NCI-H82 treated with DMSO at 0.1 percent for 48 hours (cell line): Measurements from ENCODE around the gene CELA2A.
"Not testable (repeated sequence)": the region's sequence is repeated elsewhere in the genome, so short reads cannot be mapped to it uniquely, and the experiment has no call there.

Experiments used
- DNase-seq: peaks from one replicate; lab custom pipeline; 2025; ENCODE audit not compliant: unreplicated experiment; lab: John Stamatoyannopoulos, UW

The CELA2A gene

DNA sequence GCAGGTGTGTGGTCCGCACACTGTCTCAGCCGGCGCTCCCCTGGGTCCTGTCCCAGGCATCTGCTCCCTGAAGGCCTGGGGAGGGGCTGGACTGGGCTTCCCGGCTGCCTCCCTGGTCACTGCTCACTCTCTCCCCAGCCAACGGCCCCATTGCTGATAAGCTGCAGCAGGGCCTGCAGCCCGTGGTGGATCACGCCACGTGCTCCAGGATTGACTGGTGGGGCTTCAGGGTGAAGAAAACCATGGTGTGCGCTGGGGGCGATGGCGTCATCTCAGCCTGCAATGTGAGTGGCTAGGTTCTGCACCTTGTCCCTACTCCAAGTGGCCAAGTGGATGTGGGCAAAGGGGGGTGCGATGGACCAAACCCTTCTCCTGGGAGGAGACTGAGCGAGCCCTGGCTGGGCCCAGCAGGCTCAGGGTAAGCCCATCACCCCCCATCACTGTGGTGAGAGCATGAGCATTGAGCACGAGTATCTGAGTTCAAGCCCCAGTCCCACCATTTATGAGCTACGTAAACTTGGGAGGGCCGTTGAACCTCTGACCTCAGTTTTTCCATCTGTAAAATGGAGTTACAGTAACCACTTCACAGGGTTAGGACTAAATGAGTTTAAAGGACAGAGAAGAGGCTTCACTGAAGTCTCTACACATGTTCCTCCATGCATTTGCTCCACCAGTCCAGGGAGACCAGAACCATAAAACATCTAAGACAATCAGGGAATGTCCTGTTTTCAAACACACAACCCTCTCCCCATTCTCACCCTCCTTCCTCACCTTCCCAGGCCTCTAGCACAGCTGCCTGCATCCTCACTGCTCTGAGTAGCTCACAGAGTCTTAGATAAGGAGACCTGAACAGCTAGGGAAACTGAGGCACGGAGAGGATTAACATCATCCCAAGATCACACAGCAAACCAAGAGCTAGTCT lies 11.8 kb upstream of the CELA2A start:
- no peak for DNase-seq

DNA sequence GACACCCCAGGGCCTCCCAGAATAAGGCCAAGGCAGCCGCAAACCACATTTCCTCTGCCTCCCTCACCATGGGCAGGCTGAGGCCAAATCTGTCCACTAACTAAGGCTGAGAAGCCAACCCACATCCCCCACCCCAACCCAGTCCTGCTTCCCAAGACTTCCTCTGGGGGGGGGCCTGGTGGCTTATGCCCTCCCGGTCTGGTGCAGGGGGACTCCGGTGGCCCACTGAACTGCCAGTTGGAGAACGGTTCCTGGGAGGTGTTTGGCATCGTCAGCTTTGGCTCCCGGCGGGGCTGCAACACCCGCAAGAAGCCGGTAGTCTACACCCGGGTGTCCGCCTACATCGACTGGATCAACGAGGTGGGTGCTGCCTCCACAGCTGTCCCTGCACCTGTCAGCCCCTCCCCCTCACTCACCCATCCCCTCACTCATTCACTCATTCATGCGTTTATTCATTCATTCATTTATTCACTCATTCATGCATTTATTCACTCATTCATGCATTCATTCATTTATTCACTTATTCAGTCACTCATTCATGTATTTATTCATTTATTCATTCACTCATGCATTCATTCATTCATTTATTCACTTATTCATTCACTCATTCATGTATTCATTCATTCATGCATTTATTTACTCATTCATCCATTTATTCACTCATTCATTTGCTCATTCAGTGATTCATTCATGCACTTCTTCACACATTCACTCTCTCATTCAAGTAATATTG lies 11.0 kb upstream of the CELA2A start:
- no peak for DNase-seq

DNA sequence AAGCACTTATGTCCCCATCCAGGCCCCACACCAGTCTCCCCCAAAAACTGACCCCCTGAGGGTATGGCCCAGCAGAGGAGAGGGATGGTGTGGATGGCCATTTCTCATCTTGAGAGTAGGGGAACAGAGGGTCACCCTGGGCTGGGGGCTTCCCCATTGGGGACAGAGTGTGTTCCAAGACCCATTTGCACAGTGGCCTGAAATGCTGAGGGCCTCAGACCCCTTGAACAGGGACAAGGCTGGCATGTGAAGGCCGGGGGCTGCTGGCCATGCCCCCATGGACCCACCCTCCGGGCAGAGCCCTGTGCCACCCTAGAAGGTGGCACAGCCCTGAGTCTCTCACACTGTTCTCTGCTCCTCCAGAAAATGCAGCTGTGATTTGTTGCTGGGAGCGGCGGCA lies 10.3 kb upstream of the CELA2A start:
- DNase-seq: no peak

DNA sequence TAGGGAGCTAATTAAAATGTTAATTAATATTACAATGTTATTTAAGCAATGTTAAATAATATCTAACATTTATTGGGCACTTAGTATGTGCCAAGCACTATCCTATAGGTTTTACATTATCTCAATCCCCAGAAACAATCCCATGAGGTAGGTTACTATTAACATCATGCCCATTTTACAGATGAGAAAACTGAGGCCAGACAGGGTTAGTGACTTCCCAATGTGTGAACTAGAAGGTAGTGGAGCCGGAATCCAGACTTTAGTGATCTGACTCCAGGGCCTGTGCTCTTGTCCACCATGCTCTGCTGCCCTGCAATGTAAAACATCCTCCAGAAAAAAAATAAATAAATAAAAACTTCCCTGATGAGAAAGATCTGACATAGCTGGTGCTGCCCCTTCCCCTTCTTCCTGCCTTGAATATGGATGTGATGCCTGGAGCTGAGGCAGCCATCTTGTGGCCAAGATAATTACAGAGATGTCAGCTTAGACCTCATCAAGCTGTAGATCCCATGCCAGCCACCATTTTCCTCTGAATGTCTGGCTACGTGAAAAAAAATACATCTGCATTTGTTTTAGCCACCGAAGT lies 7.6 kb upstream of the CELA2A start:
- no peak for DNase-seq

DNA sequence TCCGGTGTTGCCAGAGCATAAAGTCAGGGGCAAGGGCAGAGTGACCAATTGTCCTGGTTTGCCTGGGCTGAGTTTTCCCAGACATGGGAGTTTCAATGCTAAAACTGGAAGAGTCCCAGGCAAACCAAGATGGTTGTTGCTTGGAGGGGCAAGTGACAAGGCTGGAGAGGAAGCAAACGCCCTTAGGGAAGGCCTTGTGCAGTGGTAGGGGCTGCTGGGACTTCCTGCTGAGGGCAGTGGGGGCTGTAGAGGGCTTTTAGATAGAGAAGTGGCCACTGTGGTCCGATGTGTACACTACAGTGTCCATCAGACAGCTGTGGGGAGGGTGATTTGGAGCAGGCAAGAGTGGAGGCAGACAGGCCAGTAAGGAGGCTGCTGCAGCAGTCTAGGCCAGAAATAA lies 7.0 kb upstream of the CELA2A start:
- DNase-seq: no peak

DNA sequence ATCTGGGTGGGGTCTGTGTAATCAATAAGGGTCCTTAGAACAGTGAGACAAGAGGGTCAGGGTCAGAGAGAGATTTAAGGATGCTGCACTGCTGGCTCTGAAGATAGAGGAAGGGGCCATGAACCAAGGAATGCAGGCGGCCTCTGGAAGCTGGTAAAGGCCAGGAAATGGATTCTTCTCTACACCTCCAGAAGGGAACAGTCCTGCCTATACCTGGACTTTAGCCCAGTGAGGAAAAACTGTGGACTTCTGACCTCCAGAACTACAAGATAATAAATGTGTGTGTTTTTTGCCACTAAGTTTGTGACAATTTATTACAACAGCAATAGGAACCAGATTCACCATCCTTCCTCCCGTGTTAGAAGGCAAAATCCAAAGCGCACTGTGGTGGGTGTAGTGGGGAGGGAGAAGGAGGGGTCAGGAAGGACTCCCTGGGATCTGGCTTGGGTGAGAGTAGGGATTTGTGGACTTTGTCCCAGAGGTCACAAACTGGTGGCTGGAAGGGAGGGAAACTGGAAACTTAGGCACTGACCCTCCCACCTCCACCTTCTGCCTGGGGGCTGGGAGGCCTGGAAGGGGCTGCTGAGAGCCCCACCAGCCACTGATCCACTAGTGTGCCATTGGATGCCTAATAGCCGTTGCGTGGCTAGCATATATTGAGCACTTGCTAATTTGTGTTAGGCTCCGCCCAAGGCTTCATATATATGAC lies 5.4 kb upstream of the CELA2A start:
- DNase-seq: no peak

DNA sequence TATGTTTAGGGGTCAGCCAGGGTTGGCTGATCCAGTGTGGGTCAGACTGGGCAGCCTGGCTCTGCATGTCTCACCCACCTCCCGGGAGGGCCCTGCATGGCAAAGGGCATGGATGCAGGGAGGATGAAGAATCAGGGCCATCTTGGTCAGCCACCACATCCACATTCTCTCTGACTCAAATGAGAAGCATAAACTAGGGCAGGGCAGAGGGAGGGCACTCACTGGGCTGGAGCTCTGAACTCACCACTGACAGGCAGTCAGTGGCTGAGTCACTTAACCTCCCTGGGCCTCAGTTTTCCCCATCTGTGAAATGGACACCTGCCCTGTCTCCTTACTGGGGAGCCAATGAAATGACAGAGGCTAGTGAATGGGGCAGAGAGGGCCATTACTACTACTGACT lies 4.3 kb upstream of the CELA2A start:
- DNase-seq: no peak

DNA sequence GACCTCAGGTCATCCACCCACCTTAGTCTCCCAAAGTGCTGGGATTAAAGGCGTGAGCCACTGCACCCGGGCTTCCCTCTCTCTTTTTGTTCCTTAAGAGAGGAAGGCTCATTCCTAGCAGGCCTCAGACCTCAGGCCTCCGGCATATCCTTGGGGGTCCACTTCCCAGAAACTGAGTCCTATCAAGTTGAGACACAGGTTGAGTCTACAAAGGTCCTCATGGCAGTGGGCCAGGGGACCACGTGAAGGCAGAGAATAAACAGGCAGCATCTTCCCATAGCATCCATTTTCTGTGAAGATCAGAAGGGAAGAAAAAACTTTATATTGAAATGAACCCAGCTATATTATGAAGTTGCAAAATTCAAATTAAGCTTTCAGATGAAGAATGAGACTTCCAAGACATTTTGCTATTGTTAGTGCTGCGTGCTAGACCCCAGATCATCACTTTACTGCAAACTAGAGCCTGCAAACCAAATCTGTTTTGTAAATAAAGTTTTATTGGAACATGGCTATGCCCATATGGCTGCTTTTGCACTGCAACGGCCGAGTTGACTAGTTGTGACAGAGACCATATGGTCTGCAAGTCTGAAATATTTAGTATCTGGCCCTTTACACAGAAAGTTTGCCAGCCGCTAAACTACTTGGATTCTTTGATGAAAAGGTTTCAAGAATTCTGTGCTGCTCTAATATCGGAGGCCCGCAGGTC lies 3.5 kb upstream of the CELA2A start:
- DNase-seq: no peak

DNA sequence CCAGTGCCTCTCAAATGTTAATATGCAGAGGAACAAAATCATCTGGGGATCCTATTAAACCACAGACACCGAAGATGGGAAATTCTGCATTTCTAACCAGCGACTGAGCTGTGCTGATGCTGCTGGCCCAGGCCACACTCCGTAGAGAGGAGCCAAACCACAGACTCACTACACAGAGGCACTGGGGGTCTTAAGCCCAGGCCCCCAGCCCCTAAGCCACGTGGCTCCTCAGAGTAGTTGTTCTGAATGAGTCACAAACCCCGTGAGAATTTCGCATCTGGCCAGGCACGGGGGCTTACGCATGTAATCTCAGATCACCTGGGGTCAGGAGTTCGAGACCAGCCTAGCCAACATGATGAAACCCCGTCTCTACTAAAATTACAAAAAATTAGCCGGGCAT lies 2.8 kb upstream of the CELA2A start:
- DNase-seq: no peak

DNA sequence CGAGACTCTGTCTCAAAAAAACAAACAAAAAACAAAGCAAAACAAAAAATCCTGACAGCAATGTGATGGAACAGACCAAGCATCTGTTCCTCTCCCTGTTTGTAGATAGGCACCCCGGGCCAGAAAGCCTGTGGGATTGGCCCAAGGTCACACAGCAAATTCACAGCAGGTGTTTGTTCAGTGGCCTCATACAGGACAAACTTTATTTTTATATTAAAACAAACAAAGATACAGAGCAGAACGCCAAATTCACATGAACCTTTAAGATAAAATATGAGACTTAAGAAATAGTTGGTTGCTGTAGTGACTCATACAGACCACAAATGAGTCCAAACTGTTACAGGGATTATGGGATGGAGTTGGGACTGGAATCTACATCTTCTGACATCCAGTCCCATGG lies 2.3 kb upstream of the CELA2A start:
- no peak for DNase-seq

DNA sequence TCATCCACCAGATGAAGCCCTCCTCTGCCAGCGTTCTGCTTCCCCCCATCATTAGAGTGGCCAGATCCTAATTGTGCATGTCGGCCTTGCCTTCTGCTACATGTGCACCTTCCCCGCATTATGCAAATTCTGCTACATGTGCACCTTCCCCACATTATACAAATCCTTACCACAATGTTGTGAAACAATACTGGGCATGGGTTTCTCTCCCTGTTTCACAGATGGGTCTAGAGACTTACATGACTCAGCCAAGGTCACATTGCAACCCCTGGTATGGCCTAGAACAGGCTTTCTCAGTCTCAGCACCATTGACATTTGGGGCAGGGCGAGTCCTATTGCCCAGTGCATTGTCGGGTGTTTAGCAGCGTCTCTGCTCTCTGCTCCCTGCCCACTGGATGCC lies 1.0 kb upstream of the CELA2A start:
- no peak for DNase-seq

DNA sequence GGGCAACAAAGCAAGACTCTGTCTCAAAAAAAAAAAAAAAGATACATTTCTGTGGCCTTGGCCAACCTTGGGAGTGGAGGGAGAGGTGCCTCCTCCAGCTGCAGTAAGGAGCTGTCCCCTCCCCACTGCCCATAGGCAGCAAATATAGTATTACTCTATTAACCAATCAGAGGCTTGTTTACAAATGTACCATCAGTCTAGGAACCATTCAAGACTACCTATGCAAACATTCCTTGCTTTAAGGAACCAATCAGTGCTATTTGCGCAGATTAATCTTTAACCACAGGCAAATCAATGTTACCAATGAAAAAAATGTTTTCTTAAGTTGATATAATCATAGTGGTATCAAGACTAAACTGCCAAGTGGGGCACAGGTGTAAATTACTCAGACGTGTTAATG lies 1.1 kb downstream of the CELA2A start:
- no peak for DNase-seq

DNA sequence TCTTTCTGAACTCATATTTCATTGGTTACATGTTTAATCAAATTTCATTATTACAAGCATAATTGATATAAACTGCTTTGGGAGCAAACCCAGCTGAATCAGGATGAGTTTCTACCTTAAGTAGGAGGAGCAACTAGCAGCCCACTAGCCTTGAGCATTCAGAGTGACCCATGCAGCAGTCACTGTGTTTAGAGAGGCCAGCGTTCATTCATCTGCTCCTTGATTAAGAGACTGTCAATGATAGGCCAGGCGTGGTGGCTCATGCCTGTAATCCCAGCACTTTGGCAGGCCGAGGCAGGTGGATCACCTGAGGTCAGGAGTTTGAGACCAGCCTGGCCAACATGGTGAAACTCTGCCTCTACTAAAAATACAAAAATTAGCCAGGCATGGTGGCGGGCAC lies 1.9 kb downstream of the CELA2A start:
- not testable (repeated sequence) for DNase-seq

DNA sequence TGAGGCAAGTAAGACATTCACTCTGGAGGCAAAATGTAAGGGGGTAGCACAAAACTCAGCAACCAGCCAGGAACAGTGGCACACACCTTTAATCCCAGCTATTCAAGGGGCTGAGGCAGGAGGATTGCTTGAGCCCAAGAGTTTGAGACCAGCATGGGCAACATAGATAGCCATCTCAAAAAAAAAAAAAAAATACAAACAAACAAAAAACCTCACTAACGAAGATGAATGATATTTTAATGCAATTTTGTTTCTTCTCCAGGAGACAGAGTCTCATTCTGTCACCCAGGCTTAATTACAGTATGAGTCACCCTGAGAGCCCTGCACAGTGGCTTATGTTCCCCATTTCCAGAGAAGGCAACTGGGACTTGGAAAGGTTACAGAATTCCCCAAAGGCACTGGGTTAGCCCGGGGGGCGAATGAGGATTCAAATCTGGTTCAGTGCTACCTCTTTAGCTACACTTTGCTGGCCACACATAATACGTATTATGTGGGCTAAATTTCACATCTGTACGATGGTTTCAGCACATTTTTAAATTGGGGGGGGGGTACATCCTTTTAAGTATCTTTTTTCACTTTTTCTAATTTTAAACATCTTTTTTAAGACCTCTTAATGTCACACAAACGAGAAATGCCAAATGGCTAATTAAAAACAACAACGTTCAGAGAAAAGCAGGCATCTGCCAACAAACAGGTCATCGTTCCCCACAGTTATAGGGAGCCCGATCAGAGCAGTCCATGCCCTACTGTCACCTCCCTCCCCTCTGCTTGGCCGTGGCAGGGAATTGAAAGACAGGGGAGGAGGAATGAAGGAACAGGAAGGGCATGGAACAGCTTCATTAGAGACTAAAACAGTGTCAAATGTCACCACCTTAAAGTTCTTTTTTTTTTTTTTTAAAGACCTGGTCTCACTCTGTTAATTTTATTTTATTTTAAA lies 3.5 kb downstream of the CELA2A start:
- no peak for DNase-seq

DNA sequence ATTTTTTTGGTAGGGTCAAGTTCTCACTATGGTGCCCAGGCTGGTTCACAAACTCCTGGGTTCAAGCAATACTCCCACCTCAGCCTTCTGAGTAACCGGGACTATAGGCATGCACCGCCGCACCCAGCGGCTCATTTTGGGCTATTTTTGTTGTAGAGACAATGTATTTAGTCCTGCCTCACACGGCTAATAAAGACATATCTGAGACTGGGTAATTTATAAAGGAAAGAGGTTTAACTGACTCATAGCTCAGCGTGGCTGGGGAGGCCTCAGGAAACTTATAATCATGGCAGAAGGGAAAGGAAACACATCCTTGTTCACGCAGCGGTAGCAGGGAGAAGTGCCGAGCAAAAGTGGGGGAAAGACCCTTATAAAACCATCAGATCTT lies 4.2 kb downstream of the CELA2A start:
- no peak for DNase-seq

DNA sequence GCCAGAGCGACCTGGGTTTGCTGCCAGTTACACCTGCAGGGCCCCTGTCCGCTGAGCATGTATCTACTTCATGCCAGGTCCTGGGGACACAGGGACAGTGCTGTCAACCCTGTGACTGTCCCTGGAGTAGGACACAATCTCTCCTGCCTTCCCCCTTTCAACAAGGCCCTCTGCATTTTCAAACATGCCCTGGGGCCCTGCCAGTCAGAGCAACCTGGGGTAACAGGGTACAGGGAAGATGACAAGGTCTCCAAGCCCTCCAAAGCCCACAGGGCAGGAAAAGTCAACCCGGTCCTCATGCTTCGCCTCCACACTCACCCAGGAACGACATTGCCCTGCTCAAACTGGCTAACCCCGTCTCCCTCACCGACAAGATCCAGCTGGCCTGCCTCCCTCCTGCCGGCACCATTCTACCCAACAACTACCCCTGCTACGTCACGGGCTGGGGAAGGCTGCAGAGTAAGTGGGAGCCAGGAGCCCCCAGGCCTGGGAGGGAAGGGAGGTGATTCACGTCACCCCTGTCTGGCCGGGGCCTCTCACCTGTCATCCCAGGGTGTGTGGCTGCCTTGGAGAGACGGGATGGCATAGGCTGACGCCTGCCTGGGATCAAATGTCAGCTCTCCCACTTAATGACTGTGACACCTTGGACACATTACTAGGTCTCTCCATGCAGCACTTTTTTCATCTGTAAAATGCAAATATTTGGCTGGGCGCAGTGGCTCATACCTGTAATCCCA lies 6.7 kb downstream of the CELA2A start:
- DNase-seq: not testable (repeated sequence)

DNA sequence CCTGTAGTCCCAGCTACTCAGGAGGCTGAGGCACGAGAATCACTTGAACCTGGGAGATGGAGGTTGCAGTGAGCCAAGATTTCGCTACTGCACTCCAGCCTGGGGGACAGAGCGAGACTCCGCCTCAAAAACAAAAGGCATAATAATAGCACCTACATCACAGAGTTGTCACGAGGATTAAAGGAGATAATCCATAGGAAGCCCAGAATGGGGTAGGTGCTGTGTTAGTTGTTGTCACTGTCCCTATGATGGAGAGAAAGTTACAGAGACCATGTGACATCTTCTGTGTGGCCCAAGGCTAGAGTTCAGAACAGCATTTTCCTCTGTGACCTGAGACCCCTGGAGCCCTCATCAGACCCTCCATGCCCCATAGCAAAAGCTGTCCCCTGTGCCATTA lies 7.4 kb downstream of the CELA2A start:
- not testable (repeated sequence) for DNase-seq

DNA sequence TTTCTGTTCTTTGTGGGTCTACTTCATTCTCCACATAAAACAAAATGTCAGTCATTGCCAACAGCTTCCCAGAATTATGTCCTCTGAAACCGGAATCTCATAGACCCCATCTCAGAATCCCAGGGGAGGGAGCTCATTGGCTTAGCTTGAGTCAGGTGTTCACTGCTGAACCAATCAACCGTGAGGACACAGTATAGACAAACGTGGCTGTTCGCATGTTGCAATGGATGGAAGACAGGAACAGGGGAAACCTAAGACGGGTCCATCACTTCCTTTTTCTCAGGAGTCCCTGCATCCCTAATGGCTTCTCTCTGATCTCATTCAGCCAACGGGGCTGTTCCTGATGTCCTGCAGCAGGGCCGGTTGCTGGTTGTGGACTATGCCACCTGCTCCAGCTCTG lies 9.1 kb downstream of the CELA2A start:
- no peak for DNase-seq
